Measurements from ENCODE around the gene HMX1. TPM values are rescaled to one million over a fixed set of nuclear protein-coding genes. Genes with fewer than 3 reads are reported as not detected.

Gene HMX1
- total RNA-seq, 4 donors from 2014 or later = 0.19 TPM; not detected in 3

GRCh38 chr4:8850830-8851188 is 20.8 kb downstream of the HMX1 start:
- intact Hi-C loops (cut with DNase I) = no loop called here
- 60% methylated on average over 7 of the region's 8 CpGs; no CpG with 5 or more reads in 1 of the 2 donors for WGBS, 2 donors
- Histone ChIP-seq H3K4me1 (no peaks in the 10 kb centered on the region), H3K36me3 (no peaks in the 10 kb centered on the region), H3K4me3 (no peak overlapping the region), H3K27me3 (peaks cover 0 to 100% (median 5%) of the 10 kb centered on the region in 4 donors), H3K9me3 (peaks cover 0 to 7% (median 6%) of the 10 kb centered on the region in 3 donors), H3K27ac (no peak overlapping the region)
- DNase-seq = no peak
- TF ChIP-seq POLR2A (IDR thresholded peaks at IDR 0.05) (no peak), CTCF (IDR thresholded peaks at IDR 0.05) (no peak)

GRCh38 chr4:8850074-8850829 is 21.4 kb downstream of the HMX1 start:
- intact Hi-C loops (cut with DNase I) = no loop called here
- no peak overlapping the region for H3K27ac ChIP-seq
- DNase-seq = no peak
- no peaks in the 10 kb centered on the region for H3K36me3 ChIP-seq
- TF ChIP-seq CTCF (IDR thresholded peaks at IDR 0.05) (no peak), POLR2A (IDR thresholded peaks at IDR 0.05) (no peak)
- no peak overlapping the region for H3K4me3 ChIP-seq
- peaks cover 0 to 100% (median 2%) of the 10 kb centered on the region in 4 donors for H3K27me3 ChIP-seq
- H3K9me3 ChIP-seq = peaks cover 0 to 7% (median 6%) of the 10 kb centered on the region in 3 donors
- H3K4me1 ChIP-seq = no peaks in the 10 kb centered on the region
- 82 to 87% methylated on average over 13 to 18 of the region's 23 CpGs for WGBS, 2 donors

GRCh38 chr4:8849266-8850073 is 22.2 kb downstream of the HMX1 start:
- DNase-seq = no peak
- peaks cover 0 to 100% (median 2%) of the 10 kb centered on the region in 4 donors for H3K27me3 ChIP-seq
- peaks cover 0 to 7% (median 6%) of the 10 kb centered on the region in 3 donors for H3K9me3 ChIP-seq
- intact Hi-C loops (cut with DNase I) = no loop called here
- H3K4me3 ChIP-seq = no peak overlapping the region
- no peak overlapping the region for H3K27ac ChIP-seq
- TF ChIP-seq POLR2A (IDR thresholded peaks at IDR 0.05) (no peak), CTCF (IDR thresholded peaks at IDR 0.05) (no peak)
- no peaks in the 10 kb centered on the region for H3K4me1 ChIP-seq
- 61 to 65% methylated on average over 7 to 11 of the region's 18 CpGs for WGBS, 2 donors
- H3K36me3 ChIP-seq = no peaks in the 10 kb centered on the region

GRCh38 chr4:8848507-8849265 is 23.0 kb downstream of the HMX1 start:
- no peaks in the 10 kb centered on the region for H3K36me3 ChIP-seq
- no peaks in the 10 kb centered on the region for H3K4me1 ChIP-seq
- no peak for DNase-seq
- intact Hi-C loops (cut with DNase I) = no loop called here
- no peak overlapping the region for H3K27ac ChIP-seq
- TF ChIP-seq CTCF (IDR thresholded peaks at IDR 0.05) = no peak
- TF ChIP-seq POLR2A (IDR thresholded peaks at IDR 0.05) = no peak
- no peak overlapping the region for H3K4me3 ChIP-seq
- peaks cover 0 to 100% (median under 1%) of the 10 kb centered on the region in 4 donors for H3K27me3 ChIP-seq
- H3K9me3 ChIP-seq = peaks cover 0 to 10% (median 7%) of the 10 kb centered on the region in 3 donors
- 45 to 56% methylated on average over 9 of the region's 14 CpGs for WGBS, 2 donors
